Pancreas (tissue), 10 donors: ENCODE measurements around the gene ACSL5. TPM values are rescaled to one million over a fixed set of nuclear protein-coding genes. Genes with fewer than 3 reads are reported as not detected.

Experiments used
- ATAC-seq, 4 donors: fragments of 200-7000 bp; cut with Tn5 transposase; one replicate each; pipeline versions ENCODE4 v1.8.0 to v1.9.1; 2020; ENCODE audit warnings: mild to moderate bottlenecking in 4 of 4, moderate library complexity in 4 of 4
- DNase-seq, 6 donors: peaks; one replicate each; pipeline ENCODE4 v3.0.0-alpha.2; 2020
- FAIRE-seq: peaks from 2 replicates; lab custom pipeline; 2012; peaks lifted over from hg19 to GRCh38; lab: Jason Lieb, UNC
- H3K27ac ChIP-seq, 4 donors: fragments of 200-600 bp; sonication (generic); 1 replicate in 3 of 4; 2 replicates in 1 of 4; pipeline versions ENCODE4 v1.5.0 to v1.8.0; 2020
- H3K27me3 ChIP-seq, 4 donors: fragments of 200-600 bp; one replicate each; pipeline ENCODE4 v1.8.0; 2021
- H3K36me3 ChIP-seq, 3 donors: fragments of 200-600 bp; sonication (generic) in 1 of 3; one replicate each; pipeline versions ENCODE4 v1.5.0 to v1.8.0; 2020 to 2021
- H3K4me1 ChIP-seq, 3 donors: fragments of 200-600 bp; one replicate each; pipeline ENCODE4 v1.8.0; 2021
- H3K4me3 ChIP-seq, 4 donors: fragments of 200-600 bp; sonication (generic) in 2 of 4; one replicate each; pipeline versions ENCODE4 v1.5.0 to v1.8.0; 2020 to 2021
- H3K9me3 ChIP-seq, 4 donors: fragments of 200-600 bp; one replicate each; pipeline ENCODE4 v1.8.0; 2021
- WGBS, 2 donors: extraction: QIAGEN DNeasy Blood & Tissue Kit; methylation state at CpG; one replicate each; pipeline ENCODE4 v1.1.7; 2013; 5-methylcytosine and 5-hydroxymethylcytosine counted together
- intact Hi-C, 3 donors: fragments of 100-400 bp; cut with DNase I; formaldehyde crosslinking; loops; one replicate each; pipeline versions ENCODE4 v1.11.1 to v1.14.2; 2022
- polyA plus RNA-seq, 2 donors: library from polyadenylated mRNA; stranded (reverse); fragments of 200-250 nt; gene quantifications; one replicate each; pipeline ENCODE4 v1.2.3, GENCODE V29; 2013
- total RNA-seq, 6 donors: library from RNA; stranded (reverse); fragmentation: NEBNext Ultra II Directional in 4 of 6; extraction: Animal tissue kit (Norgen Biotek cat#: 25700) in 4 of 6; gene quantifications; one replicate each; pipeline versions ENCODE4 v1.2.1 to v1.2.4, GENCODE V29; 2021 to 2023
- TF ChIP-seq, protein P1 (sequence below), 4 donors: fragments of 200-600 bp; sonication (generic) in 3 of 4; IDR thresholded peaks; one replicate each; pipeline versions ENCODE4 v1.5.0 to v1.8.0; 2021; ENCODE audit warnings: antibody characterized with exemption in 4 of 4
- donor health status: healthy with polysubstance abuse.
- donor health status: DM: no; HTN: no; CAD: no; lungs with moderate emphysema.
- donor health status: DM: no; HTN: no; CAD: no.
- donor health status: control.
- donor health status: control.
- donor health status: Bipolar disorder and iron deficiency.
- donor health status: DM: yes; HTN: yes; CAD: no.
- donor health status: DM: no; HTN: no; CAD: no.
- donor health status: DM: no; HTN: no; CAD: no.
- donor health status: DM: yes; HTN: yes; CAD: no.

Gene ACSL5
- total and polyA plus RNA-seq, 8 donors = 2.2 to 7.2 (median 3.7) TPM

DNA sequence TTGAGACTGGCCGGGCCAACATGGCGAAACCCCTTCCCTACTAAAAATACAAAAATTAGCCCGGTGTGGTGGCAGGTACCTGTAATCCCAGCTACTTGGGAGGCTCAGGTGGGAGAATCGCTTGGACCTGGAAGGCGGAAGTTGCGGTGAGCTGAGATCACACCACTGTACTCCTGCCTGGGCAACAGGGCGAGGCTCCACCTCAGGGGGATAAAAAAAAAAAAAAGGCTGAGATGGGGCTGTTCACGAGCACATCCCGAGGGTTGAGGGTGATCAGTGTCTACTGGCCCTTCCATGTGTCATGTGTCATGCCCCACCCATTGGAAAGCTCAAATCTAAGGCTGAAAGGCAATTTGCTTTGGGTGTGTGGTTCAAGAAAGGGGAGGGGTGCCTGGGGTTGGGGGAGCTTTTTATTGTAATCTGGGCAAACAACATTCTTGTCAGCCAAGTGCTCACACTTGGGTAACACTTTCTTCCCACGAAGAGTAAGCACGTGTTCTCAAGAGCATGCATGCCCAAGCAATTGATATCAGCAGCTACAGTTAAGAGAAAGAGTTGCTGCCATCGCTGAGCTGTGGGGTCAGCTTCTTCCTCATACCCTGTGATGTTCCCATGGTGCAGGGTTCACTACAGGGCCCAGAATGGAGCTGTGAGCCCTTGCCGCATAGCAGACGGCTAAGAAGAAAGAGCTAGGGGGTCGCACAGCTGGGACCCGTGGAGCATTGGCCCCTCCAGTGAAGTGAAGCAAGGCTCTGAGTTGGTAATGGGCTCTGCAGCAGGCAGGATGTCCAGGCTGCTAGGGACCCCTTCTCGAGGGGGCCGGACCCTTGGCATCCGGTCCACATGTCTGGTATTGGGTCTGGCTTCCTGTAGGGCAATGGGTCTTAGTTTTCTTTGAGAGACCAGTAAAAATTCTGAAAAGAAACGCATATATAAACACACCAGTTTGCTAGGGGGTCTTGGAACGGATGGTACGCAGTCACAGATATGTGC lies 9.9 kb upstream of the ACSL5 start:
- no peaks in the 10 kb centered on the region for H3K4me1 ChIP-seq
- H3K9me3 ChIP-seq = no peaks in the 10 kb centered on the region
- TF ChIP-seq, protein P1, sequence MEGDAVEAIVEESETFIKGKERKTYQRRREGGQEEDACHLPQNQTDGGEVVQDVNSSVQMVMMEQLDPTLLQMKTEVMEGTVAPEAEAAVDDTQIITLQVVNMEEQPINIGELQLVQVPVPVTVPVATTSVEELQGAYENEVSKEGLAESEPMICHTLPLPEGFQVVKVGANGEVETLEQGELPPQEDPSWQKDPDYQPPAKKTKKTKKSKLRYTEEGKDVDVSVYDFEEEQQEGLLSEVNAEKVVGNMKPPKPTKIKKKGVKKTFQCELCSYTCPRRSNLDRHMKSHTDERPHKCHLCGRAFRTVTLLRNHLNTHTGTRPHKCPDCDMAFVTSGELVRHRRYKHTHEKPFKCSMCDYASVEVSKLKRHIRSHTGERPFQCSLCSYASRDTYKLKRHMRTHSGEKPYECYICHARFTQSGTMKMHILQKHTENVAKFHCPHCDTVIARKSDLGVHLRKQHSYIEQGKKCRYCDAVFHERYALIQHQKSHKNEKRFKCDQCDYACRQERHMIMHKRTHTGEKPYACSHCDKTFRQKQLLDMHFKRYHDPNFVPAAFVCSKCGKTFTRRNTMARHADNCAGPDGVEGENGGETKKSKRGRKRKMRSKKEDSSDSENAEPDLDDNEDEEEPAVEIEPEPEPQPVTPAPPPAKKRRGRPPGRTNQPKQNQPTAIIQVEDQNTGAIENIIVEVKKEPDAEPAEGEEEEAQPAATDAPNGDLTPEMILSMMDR (IDR thresholded peaks at IDR 0.05) = no peak
- DNase-seq (no peak), ATAC-seq (no peak), FAIRE-seq (no peak)
- no peaks in the 10 kb centered on the region for H3K27me3 ChIP-seq
- 76 to 83% methylated on average over 22 of the region's 22 CpGs for WGBS, 2 donors
- no peak overlapping the region for H3K4me3 ChIP-seq
- intact Hi-C loops = no loop called here
- H3K27ac ChIP-seq = no peak overlapping the region
- no peaks in the 10 kb centered on the region for H3K36me3 ChIP-seq

DNA sequence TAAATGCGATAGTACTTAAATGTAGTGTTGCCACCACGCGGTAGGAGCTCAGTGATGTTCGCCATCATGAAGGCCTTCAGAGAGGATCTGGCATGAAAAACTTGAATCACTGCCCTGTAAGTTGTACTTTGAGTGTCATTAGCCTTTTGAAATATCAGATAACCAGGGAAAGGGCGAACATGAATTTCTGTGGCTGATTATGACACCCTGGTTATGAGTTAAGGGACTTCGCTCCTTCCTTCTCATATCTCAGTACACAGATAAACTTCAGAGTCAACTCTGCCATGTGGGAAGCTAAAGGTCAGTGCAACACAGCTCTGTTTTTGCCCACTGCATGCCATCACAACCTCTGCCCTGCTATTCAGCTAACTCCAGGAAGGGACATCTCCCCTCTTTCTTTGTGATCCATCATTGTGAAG lies 8.9 kb upstream of the ACSL5 start:
- H3K36me3 ChIP-seq = no peaks in the 10 kb centered on the region
- no peak overlapping the region for H3K27ac ChIP-seq
- intact Hi-C loops = no loop called here
- FAIRE-seq (no peak), ATAC-seq (no peak), DNase-seq (no peak)
- H3K4me3 ChIP-seq = no peak overlapping the region
- TF ChIP-seq, protein P1 (IDR thresholded peaks at IDR 0.05) = no peak
- no peaks in the 10 kb centered on the region for H3K9me3 ChIP-seq
- no peaks in the 10 kb centered on the region for H3K4me1 ChIP-seq
- no peaks in the 10 kb centered on the region for H3K27me3 ChIP-seq
- 77 to 78% methylated on average over 6 of the region's 6 CpGs for WGBS, 2 donors

DNA sequence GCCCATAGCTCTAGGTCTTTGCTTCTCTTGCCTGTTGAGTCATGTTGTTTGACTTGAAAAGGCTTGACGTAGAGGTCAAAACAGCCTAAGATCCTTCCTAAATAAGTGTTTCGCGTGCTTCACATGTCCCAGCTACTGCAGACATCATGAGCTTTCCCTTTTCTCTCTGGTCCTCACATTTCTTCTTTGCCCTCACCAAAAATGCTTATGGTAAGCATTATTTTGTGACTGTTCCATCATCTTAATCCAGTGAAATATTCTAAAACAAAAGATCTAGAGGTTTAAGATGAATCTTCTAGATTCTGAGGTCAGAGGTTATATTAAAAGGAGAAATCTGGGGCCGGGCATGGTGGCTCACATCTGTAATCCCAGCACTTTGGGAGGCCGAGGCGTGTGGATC lies 8.5 kb upstream of the ACSL5 start:
- Histone ChIP-seq H3K36me3 (no peaks in the 10 kb centered on the region), H3K27me3 (no peaks in the 10 kb centered on the region), H3K4me3 (no peak overlapping the region), H3K9me3 (no peaks in the 10 kb centered on the region), H3K27ac (no peak overlapping the region), H3K4me1 (no peaks in the 10 kb centered on the region)
- no peak for FAIRE-seq
- 86 to 88% methylated on average over 6 of the region's 6 CpGs for WGBS, 2 donors
- TF ChIP-seq, protein P1 (IDR thresholded peaks at IDR 0.05) = no peak
- no peak for DNase-seq
- no peak for ATAC-seq
- intact Hi-C loops = no loop called here

GRCh38 chr10:112366992-112367391 lies 6.9 kb upstream of the ACSL5 start:
- WGBS, 2 donors = 53 to 58% methylated on average over 3 of the region's 3 CpGs
- FAIRE-seq (no peak), DNase-seq (no peak), ATAC-seq (no peak)
- Histone ChIP-seq H3K9me3 (no peaks in the 10 kb centered on the region), H3K4me3 (no peak overlapping the region), H3K36me3 (no peaks in the 10 kb centered on the region), H3K27me3 (no peaks in the 10 kb centered on the region), H3K27ac (no peak overlapping the region), H3K4me1 (no peaks in the 10 kb centered on the region)
- TF ChIP-seq, protein P1 (IDR thresholded peaks at IDR 0.05) = no peak
- intact Hi-C loops = no loop called here

DNA sequence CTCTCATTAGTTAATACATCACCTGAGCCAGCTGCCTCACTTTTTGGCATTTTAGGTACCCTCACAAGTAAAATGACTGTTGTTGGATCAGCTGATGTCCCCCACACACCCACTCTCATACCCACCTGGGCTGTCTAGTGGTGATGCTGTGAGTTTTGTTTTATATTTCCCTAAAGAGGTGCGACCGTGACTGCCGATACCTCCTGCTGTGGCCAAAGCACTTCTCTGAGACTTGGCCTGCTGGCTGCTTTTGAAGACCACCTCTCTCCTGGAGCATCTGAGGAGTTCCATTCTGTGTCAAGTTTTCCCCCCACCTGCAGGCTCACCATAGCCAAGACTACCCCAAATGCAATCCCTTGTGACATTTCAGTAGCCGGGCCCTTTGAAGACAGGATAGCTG lies 6.4 kb upstream of the ACSL5 start:
- no peaks in the 10 kb centered on the region for H3K27me3 ChIP-seq
- FAIRE-seq (no peak), DNase-seq (no peak), ATAC-seq (no peak)
- intact Hi-C loops = no loop called here
- no peaks in the 10 kb centered on the region for H3K36me3 ChIP-seq
- no peaks in the 10 kb centered on the region for H3K4me1 ChIP-seq
- TF ChIP-seq, protein P1 (IDR thresholded peaks at IDR 0.05) = no peak
- WGBS, 2 donors = 87 to 94% methylated on average over 4 of the region's 4 CpGs
- no peaks in the 10 kb centered on the region for H3K9me3 ChIP-seq
- H3K27ac ChIP-seq = no peak overlapping the region
- H3K4me3 ChIP-seq = no peak overlapping the region
